Smooth muscle cell of bladder (primary cell): ENCODE measurements around the gene SMPD4. TPM values are rescaled to one million over a fixed set of nuclear protein-coding genes. Genes with fewer than 3 reads are reported as not detected.

Experiments used
- total RNA-seq: library from RNA; depleted of rRNA; stranded (reverse); fragments of >200 nt; gene quantifications from 2 replicates; pipeline ENCODE4 v1.2.3, GENCODE V29; 2014

Gene SMPD4, protein sequence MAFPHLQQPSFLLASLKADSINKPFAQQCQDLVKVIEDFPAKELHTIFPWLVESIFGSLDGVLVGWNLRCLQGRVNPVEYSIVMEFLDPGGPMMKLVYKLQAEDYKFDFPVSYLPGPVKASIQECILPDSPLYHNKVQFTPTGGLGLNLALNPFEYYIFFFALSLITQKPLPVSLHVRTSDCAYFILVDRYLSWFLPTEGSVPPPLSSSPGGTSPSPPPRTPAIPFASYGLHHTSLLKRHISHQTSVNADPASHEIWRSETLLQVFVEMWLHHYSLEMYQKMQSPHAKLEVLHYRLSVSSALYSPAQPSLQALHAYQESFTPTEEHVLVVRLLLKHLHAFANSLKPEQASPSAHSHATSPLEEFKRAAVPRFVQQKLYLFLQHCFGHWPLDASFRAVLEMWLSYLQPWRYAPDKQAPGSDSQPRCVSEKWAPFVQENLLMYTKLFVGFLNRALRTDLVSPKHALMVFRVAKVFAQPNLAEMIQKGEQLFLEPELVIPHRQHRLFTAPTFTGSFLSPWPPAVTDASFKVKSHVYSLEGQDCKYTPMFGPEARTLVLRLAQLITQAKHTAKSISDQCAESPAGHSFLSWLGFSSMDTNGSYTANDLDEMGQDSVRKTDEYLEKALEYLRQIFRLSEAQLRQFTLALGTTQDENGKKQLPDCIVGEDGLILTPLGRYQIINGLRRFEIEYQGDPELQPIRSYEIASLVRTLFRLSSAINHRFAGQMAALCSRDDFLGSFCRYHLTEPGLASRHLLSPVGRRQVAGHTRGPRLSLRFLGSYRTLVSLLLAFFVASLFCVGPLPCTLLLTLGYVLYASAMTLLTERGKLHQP
- total RNA-seq = 7.1 and 8.0 TPM in 2 replicates

DNA sequence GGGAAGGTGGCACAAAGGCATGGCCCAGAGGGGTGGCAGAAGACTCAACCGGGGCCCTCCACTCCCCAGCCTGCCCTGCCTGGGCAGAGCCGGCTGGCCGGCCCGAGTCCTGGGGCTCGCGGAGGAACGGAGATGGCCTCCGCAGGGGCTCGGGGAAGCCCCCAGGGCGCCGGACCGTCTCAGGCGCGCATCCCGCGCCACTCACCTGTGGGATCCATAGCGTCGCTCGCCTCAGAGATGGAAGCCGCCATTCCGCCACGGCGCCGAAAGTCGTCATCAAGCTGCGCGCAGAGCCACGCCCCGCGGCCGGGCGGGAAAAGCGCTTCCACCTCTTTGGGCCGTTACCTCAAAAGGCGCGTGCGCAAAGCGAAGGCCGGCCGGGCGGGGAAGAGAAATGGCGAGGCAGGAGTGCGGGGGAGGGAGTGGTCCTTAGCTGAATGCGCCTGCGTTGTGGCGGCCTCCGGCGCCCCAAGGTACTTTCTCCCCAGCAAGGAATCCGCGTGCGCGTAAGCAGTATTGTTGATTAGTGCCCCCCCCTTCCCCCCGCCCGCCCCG lies at the start of gene SMPD4:
TSS of gene SMPD4 (minus strand) at position 278 of the 555 bp plus-strand sequence. CDS start 5,010 bp downstream, outside the sequence.

GRCh38 chr2:130198343-130198742 lies 16.9 kb upstream of the SMPD4 start, which contains the start of gene TUBA3E:
TSS of gene TUBA3E (minus strand) at chr2:130198439. CDS start at chr2:130198360, 79 bp downstream.

GRCh38 chr2:130181880-130182682 lies 679 bp upstream of the SMPD4 start, which contains the start of gene MZT2B:
TSS of gene MZT2B (plus strand) at chr2:130182262. CDS start at chr2:130182283, 21 bp downstream.

GRCh38 chr2:130145006-130145414 lies 36.4 kb downstream of the SMPD4 start, which contains the start of gene CCDC74B:
TSS of gene CCDC74B (minus strand) at chr2:130145112. CDS start at chr2:130144996, 116 bp downstream.

DNA sequence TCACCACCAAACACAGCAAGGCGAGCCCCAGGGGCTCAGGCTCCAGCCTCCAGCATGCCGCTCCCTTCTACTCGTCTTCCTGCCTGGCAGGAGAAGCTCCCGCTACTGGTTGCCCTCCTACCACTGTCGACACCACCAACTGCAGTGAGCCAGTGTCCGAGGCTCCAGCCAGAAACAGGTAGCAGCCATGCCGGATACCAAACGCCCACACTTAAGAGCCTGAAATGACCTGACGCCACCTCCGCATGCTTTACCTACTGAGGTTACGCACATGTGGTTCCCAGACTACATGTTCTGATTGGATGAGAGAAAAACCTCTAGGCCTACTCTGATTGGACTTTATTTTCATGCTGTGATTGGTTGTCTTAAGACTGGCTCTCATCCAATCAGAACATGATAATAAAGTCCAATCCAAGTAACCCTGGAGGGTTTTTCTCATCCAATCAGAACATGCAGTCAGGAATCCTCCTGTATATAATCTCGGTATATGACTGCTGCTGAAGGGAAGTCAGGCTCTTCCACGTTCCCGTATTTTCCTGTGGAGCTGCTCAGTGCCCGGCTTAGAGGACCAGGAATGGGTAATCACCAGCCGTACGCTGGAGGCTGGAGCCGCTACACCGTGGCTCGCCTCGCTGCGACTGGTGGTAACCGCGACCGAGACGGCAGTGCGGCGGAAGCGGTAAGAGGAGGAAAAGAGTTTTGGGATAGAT lies 52.1 kb downstream of the SMPD4 start, which contains the start of gene POTEF:
TSS of gene POTEF (minus strand) at position 103 of the 710 bp plus-strand sequence. CDS start 8,707 bp downstream, outside the sequence.

Other genes with a start within 250 kb of the SMPD4 start
- not detected in 2 replicates for gene RAB6C, start 201.9 kb downstream of the SMPD4 start, total RNA-seq
- not detected in 2 replicates for gene POTEF, start 52.4 kb downstream of the SMPD4 start, total RNA-seq
- gene CCDC74B, start 36.5 kb downstream of the SMPD4 start, total RNA-seq = 2.3 and 6.5 TPM in 2 replicates
- gene MZT2B, start 660 bp upstream of the SMPD4 start, total RNA-seq = 150 and 204 TPM in 2 replicates
- gene TUBA3E, start 16.8 kb upstream of the SMPD4 start, total RNA-seq = not detected in 2 replicates
- gene IMP4, start 161.3 kb upstream of the SMPD4 start, total RNA-seq = 84.8 and 97.4 TPM in 2 replicates
- 8.2 and 8.6 TPM in 2 replicates for gene PTPN18, start 174.5 kb upstream of the SMPD4 start, total RNA-seq